ENCODE measurements around the gene FCRL5. TPM values are rescaled to one million over a fixed set of nuclear protein-coding genes. Genes with fewer than 3 reads are reported as not detected.
A peak's percentile ranks its signal among the peaks of the same experiment; 100 is the strongest.

FCRL5 gene
- total and polyA plus RNA-seq, 4 experiments from 2014 or later = 0.28 TPM; not detected in 3

GRCh38 chr1:157512036-157512969, 40.0 kb downstream of the FCRL5 start:
- H3K9me3 Mint-ChIP-seq = no peaks in the 10 kb centered on the region
- ChIA-PET POLR2A (ENCODE audit: partially characterized antibody) (no interaction called here), CTCF (ENCODE audit: partially characterized antibody) (interaction anchor here (1.0 to 1.3 kb wide), 2 partner anchors 16 to 18 kb away, joined by 3 to 5 read pairs; no protein-coding TSS in a partner anchor)
- H3K36me3 Mint-ChIP-seq = no peaks in the 10 kb centered on the region
- no peak for DNase-seq
- H3K27me3 Mint-ChIP-seq = peaks cover 2 to 11% of the 10 kb centered on the region in 2 donors
- H3K4me3 ChIP-seq (ENCODE audit: low read length in 2 of 2) = no peak overlapping the region
- no peaks in the 10 kb centered on the region for H3K9me3 ChIP-seq (ENCODE audit: control insufficient read depth in 1 of 2, low read length in 2 of 2)
- intact Hi-C loops (cut with micrococcal nuclease) = no loop called here
- no peak overlapping the region for H3K27ac ChIP-seq (ENCODE audit: low read depth, low read length)
- no peaks in the 10 kb centered on the region for H3K36me3 ChIP-seq (ENCODE audit: insufficient read depth, low read length)
- no peaks in the 10 kb centered on the region for H3K4me1 ChIP-seq (ENCODE audit: insufficient read depth, low read length)
- no peaks in the 10 kb centered on the region for H3K27me3 ChIP-seq (ENCODE audit: insufficient read depth, low read length)
- peak overlapping the region in 1 of 7 donors; percentile 19 for H3K27ac Mint-ChIP-seq
- H3K4me3 Mint-ChIP-seq = no peak overlapping the region
- H3K4me1 Mint-ChIP-seq = peaks cover 0 to 2% (median 1%) of the 10 kb centered on the region in 4 donors

- Histone ChIP-seq H3K9me3 (ENCODE audit: control insufficient read depth in 1 of 2, low read length in 2 of 2) (no peaks in the 10 kb centered on the region), H3K36me3 (ENCODE audit: insufficient read depth, low read length) (no peaks in the 10 kb centered on the region), H3K27ac (ENCODE audit: low read depth, low read length) (no peak overlapping the region), H3K4me1 (ENCODE audit: insufficient read depth, low read length) (no peaks in the 10 kb centered on the region), H3K4me3 (ENCODE audit: low read length in 2 of 2) (no peak overlapping the region), H3K27me3 (ENCODE audit: insufficient read depth, low read length) (no peaks in the 10 kb centered on the region)
- Mint-ChIP-seq H3K4me1 (peaks cover 0 to 2% (median 1%) of the 10 kb centered on the region in 4 donors), H3K9me3 (no peaks in the 10 kb centered on the region), H3K27ac (no peak overlapping the region), H3K36me3 (no peaks in the 10 kb centered on the region), H3K27me3 (peaks cover 2 to 15% of the 10 kb centered on the region in 2 donors), H3K4me3 (no peak overlapping the region)
- DNase-seq = no peak
- intact Hi-C loops (cut with micrococcal nuclease) = no loop called here
- POLR2A ChIA-PET (ENCODE audit: partially characterized antibody) = no interaction called here
- CTCF ChIA-PET (ENCODE audit: partially characterized antibody) = interaction anchor here (1.6 kb wide), 1 partner anchor 14 kb away, joined by 3 read pairs; no protein-coding TSS in a partner anchor
Observed at GRCh38 chr1:157509546-157510232, 42.6 kb downstream of the FCRL5 start.

GRCh38 chr1:157505481-157506272, 46.6 kb downstream of the FCRL5 start:
- Histone ChIP-seq H3K36me3 (ENCODE audit: insufficient read depth, low read length) (no peaks in the 10 kb centered on the region), H3K27me3 (ENCODE audit: insufficient read depth, low read length) (no peaks in the 10 kb centered on the region), H3K9me3 (ENCODE audit: control insufficient read depth in 1 of 2, low read length in 2 of 2) (no peaks in the 10 kb centered on the region), H3K27ac (ENCODE audit: low read depth, low read length) (no peak overlapping the region), H3K4me1 (ENCODE audit: insufficient read depth, low read length) (no peaks in the 10 kb centered on the region), H3K4me3 (ENCODE audit: low read length in 2 of 2) (no peak overlapping the region)
- ChIA-PET POLR2A (ENCODE audit: partially characterized antibody) (no interaction called here), CTCF (ENCODE audit: partially characterized antibody) (interaction anchor here (0.8 to 2.2 kb wide), 3 partner anchors 10 to 17 kb away, joined by 4 to 12 read pairs (median 5); no protein-coding TSS in a partner anchor)
- Mint-ChIP-seq H3K4me1 (no peaks in the 10 kb centered on the region), H3K4me3 (no peak overlapping the region), H3K36me3 (no peaks in the 10 kb centered on the region), H3K27ac (no peak overlapping the region), H3K27me3 (peaks cover 7 to 15% of the 10 kb centered on the region in 2 donors), H3K9me3 (peaks cover 0 to 3% (median 0%) of the 10 kb centered on the region in 8 donors)
- no peak for DNase-seq
- intact Hi-C loops (cut with micrococcal nuclease) = no loop called here

GRCh38 chr1:157504646-157505045, 47.7 kb downstream of the FCRL5 start:
- H3K4me3 Mint-ChIP-seq = no peak overlapping the region
- Histone ChIP-seq H3K4me3 (ENCODE audit: low read length in 2 of 2) (no peak overlapping the region), H3K27ac (ENCODE audit: low read depth, low read length) (no peak overlapping the region), H3K27me3 (ENCODE audit: insufficient read depth, low read length) (no peaks in the 10 kb centered on the region), H3K36me3 (ENCODE audit: insufficient read depth, low read length) (no peaks in the 10 kb centered on the region), H3K9me3 (ENCODE audit: control insufficient read depth in 1 of 2, low read length in 2 of 2) (no peaks in the 10 kb centered on the region), H3K4me1 (ENCODE audit: insufficient read depth, low read length) (no peaks in the 10 kb centered on the region)
- ChIA-PET POLR2A (ENCODE audit: partially characterized antibody) (no interaction called here), CTCF (ENCODE audit: partially characterized antibody) (interaction anchor here (1.6 to 2.2 kb wide), 2 partner anchors 9 to 10 kb away, joined by 5 to 12 read pairs; no protein-coding TSS in a partner anchor)
- no peak for DNase-seq
- H3K27ac Mint-ChIP-seq = no peak overlapping the region
- H3K9me3 Mint-ChIP-seq = peaks cover 0 to 3% (median 0%) of the 10 kb centered on the region in 8 donors
- no peaks in the 10 kb centered on the region for H3K36me3 Mint-ChIP-seq
- intact Hi-C loops (cut with micrococcal nuclease) = no loop called here
- H3K27me3 Mint-ChIP-seq = peaks cover 7 to 16% of the 10 kb centered on the region in 2 donors
- H3K4me1 Mint-ChIP-seq = no peaks in the 10 kb centered on the region

- H3K36me3 Mint-ChIP-seq = no peaks in the 10 kb centered on the region
- DNase-seq = no peak
- H3K9me3 Mint-ChIP-seq = peaks cover 0 to 3% (median 0%) of the 10 kb centered on the region in 8 donors
- ChIA-PET CTCF (ENCODE audit: partially characterized antibody) (interaction anchor here (1.4 kb wide), 1 partner anchor 14 kb away, joined by 3 read pairs; no protein-coding TSS in a partner anchor), POLR2A (ENCODE audit: partially characterized antibody) (no interaction called here)
- H3K9me3 ChIP-seq (ENCODE audit: control insufficient read depth in 1 of 2, low read length in 2 of 2) = no peaks in the 10 kb centered on the region
- no peak overlapping the region for H3K4me3 ChIP-seq (ENCODE audit: low read length in 2 of 2)
- H3K27me3 ChIP-seq (ENCODE audit: insufficient read depth, low read length) = no peaks in the 10 kb centered on the region
- intact Hi-C loops (cut with micrococcal nuclease) = no loop called here
- peak overlapping the region in 1 of 7 donors; percentile 43 for H3K27ac Mint-ChIP-seq
- H3K4me1 Mint-ChIP-seq = peaks cover 0 to 2% (median 0%) of the 10 kb centered on the region in 4 donors
- no peak overlapping the region for H3K4me3 Mint-ChIP-seq
- H3K27ac ChIP-seq (ENCODE audit: low read depth, low read length) = no peak overlapping the region
- H3K36me3 ChIP-seq (ENCODE audit: insufficient read depth, low read length) = no peaks in the 10 kb centered on the region
- peaks cover 10 to 15% of the 10 kb centered on the region in 2 donors for H3K27me3 Mint-ChIP-seq
- no peaks in the 10 kb centered on the region for H3K4me1 ChIP-seq (ENCODE audit: insufficient read depth, low read length)
Observed at GRCh38 chr1:157499521-157499920, 52.8 kb downstream of the FCRL5 start.

GRCh38 chr1:157498736-157499090, 53.6 kb downstream of the FCRL5 start:
- Histone ChIP-seq H3K36me3 (ENCODE audit: insufficient read depth, low read length) (no peaks in the 10 kb centered on the region), H3K27ac (ENCODE audit: low read depth, low read length) (no peak overlapping the region), H3K27me3 (ENCODE audit: insufficient read depth, low read length) (no peaks in the 10 kb centered on the region), H3K9me3 (ENCODE audit: control insufficient read depth in 1 of 2, low read length in 2 of 2) (no peaks in the 10 kb centered on the region), H3K4me1 (ENCODE audit: insufficient read depth, low read length) (no peaks in the 10 kb centered on the region), H3K4me3 (ENCODE audit: low read length in 2 of 2) (no peak overlapping the region)
- POLR2A ChIA-PET (ENCODE audit: partially characterized antibody) = no interaction called here
- Mint-ChIP-seq H3K36me3 (no peaks in the 10 kb centered on the region), H3K4me1 (peaks cover 0 to 2% (median 0%) of the 10 kb centered on the region in 4 donors), H3K9me3 (peaks cover 0 to 3% (median 0%) of the 10 kb centered on the region in 8 donors), H3K4me3 (no peak overlapping the region), H3K27ac (no peak overlapping the region), H3K27me3 (peaks cover 11 to 17% of the 10 kb centered on the region in 2 donors)
- CTCF ChIA-PET (ENCODE audit: partially characterized antibody) = interaction anchor here (1.4 kb wide), 1 partner anchor 13 kb away, joined by 3 read pairs; no protein-coding TSS in a partner anchor
- DNase-seq = no peak
- intact Hi-C loops (cut with micrococcal nuclease) = no loop called here
